ENCODE data around the gene SAFB.
"Not testable (repeated sequence)": the region's sequence is repeated elsewhere in the genome, so short reads cannot be mapped to it uniquely, and the experiment has no call there.

Gene SAFB

DNA sequence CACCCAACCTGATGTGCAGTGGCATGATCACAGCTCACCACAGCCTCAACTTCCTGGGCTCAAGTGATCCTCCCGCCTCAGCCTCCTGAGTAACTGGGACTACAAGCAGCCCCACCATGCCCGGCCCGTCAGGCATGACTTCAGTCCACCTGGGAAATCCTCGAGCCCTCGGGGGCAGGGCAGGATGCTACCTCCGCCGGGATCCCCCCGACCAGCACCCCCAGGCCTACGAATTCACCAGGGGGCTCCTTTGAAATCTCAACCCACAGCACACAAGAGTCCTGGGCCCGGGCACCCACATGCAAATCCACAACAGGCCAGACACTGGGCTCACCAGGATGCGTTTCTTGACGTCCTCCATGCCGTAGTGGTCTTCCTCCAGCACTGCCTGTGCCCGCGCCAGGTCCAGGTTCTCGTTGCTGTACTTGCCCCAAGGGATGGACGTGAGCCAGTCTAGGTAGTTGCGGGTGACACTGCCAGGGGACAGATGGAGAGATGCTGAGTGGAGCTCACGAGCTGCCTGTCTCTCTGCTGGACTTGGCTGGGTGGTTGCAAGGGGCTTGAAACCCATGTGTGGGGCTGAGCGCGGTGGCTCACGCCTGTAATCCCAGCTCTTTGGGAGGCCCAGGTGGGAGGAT is 77.7 kb downstream of the SAFB start:
- no peak for DNase-seq

DNA sequence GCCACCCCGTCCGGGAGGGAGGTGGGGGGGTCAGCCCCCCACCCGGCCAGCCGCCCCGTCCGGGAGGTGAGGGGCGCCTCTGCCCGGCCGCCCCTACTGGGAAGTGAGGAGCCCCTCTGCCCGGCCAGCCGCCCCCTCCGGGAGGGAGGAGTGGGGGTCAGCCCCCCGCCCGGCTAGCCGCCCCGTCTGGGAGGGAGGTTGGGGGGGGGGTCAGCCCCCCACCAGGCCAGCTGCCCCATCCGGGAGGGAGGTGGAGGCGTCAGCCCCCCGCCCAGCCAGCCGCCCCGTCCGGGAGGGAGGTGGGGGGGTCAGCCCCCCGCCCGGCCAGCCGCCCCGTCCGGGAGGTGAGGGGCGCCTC is 79.1 kb downstream of the SAFB start:
- DNase-seq: not testable (repeated sequence)

DNA sequence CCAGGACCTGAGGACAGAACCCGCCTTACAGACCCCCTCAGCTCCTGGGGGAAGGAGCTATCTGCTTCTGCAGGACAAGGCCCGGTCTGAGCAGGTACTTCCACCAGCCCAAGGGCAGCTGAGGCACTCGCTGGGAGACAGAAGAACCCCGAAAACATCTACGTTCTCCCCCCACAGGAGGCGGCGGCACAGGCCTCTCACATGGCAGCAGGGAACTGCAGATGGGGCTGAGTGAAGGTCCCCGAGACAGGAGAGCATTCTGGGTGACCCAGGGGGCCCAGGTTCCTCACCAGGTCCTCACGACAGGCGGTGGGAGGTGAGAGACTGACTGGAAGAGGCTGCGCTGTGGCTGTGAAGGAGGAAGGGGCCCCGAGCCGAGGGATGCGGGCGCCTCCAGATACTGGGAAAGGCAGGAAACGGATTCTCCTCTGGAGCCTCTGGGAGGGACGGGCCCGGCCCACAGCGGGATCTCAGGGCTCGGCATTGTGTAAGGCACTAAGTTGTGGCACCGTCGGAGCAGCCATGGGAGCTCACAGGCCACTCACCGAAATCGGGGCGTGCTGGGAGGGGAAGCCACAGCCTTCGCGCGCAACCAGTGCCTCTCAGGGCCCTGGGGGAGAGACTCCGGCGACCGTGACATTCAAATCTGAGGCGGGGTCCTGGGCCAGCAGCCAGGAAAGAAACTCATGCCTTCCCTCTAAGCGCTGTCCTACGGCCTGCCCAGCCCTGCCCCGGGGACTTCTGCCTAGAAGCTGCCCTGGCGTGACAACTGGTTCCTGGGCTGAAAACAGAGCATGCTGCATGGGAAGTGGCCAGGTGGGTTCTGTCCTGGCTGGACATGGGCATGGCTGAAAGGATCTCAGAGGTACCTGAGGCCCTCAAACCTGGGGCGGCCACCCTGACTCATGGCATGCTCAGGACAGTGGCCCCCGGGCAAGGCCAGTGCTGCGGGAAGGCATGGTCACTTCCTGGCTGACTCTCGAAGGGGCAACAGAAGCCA is 81.2 kb downstream of the SAFB start:
- peak; percentile 19 for DNase-seq

DNA sequence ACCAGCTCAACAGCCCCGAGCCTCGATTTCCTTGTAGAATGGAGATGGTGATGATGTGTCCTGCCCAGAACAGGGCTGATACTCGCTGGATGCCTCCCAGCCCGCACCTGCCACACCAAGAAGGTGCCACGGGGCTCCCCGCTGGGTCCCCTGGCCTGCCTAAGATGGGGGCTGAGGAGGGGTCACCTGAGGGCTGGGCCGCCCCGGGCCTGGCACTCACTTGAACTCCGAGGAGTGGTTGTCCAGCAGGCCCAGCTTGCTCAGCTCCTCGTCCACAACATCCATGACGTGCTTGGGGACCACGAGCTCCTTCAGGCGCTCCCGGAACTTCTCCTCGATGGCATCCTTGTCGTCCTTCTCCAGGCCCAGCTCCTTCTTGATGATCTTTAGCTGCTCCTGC is 82.7 kb downstream of the SAFB start:
- no peak for DNase-seq

DNA sequence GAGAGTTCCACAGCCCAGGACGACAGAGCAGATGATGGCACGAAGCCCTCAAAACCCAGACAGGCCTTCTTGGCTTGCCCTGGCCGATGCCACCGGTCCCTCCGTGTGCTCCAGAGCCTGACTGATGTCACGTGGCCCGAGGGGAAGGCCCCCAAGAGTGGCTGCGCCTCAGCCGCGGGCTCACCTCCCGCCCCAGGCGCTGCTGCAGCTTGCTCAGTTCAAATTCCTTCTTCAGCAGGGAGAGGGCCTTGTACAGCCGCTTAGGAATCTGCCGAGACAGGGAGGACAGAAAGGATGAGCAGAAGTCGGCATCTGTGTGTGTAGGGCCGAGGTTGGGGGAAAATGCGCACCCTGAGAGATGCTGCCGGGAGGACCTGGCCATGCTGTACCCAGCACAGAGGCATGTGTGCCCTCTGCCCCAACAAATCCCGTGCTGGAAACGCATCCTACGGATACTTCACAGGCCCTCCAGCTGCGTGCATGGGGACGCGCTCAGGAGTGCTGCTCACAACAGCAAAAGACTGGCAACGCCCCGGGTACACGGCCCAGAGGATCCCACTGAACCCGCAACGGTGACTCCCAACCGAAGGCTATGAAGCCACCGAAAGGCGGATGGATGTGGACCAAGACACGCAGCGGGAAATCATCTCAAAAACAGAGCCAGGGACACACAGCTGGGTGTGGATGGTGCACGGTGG is 84.1 kb downstream of the SAFB start:
- no peak for DNase-seq

DNA sequence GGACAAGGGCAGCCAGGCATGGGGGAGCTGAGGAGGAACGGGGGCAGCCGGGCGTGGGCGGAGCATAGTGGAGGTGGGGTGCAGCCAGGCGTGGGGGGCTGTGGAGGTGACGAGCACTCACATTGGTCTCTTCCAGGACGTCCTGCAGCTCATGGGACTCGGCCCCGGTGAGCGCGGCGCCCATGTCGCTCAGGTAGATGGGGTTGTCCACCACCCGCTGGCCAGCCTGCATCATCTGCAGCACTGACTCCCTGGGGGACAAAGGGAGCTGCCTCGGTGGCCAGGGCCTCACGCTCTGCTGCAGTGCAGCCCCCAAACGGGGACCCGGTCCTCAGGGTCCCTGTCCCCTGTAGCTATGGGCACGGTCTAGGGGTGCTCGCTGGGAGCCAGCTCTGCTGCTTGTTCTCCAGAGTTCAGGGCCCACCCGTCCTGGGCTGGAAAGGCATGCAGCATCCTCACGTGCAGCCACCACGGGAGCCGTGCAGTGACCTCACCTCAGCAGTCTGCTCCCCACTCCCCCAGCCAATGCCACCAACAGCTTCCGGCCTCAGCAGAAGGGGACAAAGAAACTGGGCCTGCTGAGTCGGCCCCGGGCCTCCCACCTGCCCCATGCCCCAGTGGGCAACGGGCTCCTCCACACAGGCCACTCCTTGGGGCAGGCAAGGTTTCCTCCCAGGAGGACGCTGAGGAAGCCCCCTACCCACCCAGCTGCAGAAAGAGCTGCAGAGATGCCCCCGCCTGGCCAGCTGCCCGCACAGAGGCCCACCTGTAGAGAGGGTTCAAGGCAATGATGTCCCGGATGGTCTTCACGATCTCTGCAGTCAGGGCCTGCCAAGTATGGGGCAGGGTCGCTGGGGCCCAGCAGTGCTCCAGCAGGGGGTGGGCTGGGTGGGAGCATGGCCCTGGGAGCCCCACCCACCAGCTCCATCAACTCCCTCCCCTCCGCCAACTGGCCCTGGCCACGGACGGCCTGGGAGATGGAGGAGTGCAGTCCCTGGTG is 85.0 kb downstream of the SAFB start:
- DNase-seq: no peak

DNA sequence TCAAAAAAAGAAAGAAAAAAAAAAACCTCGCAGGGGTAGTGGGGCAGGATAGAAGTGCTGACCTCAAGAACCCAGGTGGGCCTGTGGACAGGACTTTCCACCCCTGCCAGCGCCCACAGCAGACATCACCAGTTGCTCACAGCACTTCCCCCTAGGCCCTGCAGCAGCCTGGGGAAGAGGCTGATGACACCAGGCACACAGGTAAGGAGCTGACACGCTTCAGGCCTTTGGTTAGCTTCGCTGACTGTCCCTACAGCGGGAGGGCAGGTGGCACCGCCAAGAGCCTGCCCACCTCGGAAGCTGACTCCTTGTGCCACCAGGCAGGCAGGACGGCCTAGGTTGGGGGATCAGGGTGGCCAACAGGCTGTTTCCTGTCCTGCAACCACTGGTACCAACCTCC is 88.1 kb downstream of the SAFB start:
- no peak for DNase-seq

DNA sequence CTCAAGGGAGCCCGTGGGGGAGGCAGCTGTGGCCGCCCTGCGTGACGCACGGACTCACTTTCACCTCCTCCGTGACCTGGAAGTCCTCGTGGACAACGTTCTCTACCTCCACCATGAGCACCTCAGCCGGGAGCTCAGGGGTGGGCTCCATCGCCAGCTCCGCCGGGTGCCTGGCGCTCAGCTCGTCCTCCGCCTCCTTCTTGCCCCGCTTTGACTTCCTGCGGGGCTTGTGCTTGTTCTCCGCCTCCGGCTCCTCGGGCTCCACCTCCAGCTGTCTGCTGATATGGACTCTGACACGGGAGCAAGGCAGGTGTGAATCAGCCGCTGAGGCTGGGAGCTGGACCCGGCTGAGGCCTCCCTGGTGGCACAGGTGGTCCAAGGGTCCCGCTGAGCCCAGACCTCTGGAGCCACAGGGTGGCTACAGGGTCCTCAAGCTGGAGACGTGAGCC is 88.9 kb downstream of the SAFB start:
- DNase-seq: no peak

DNA sequence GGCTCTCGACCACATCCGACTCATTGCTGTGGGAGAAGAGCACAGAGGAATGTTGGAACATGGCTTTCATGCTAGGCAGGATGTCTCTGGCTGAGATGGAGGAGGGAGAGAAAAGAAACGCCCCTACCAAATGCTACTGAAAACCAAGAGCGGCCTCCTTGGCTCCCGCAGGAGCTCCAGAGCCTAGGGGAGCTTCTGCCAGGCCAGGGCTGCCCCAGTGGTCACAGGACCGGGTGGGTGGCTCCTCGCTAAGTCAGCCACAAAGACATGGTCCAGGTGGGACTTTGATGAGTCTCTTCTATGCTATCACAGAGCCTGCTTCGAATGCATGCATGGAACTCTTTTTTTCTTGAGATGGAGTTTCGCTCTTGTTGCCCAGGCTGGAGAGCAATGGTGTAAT is 90.3 kb downstream of the SAFB start:
- DNase-seq: no peak

DNA sequence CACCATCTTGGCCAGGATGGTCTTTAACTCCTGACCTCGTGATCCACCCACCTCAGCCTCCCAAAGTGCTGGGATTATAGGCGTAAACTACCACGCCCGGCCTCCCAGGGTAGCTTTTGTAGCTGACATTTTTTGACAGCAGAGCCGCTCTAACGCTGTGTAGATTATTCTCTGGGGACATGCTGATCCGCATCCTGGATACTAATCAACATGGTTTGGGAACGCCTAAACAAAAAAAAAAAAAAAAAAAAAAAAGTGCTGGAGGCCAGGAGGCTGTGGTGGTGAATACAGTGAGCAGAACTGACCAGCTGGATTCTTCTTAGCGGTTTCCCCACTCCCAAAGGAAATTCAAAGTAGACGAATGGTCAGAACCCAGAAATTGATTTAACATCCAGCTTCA is 91.9 kb downstream of the SAFB start:
- no peak for DNase-seq

DNA sequence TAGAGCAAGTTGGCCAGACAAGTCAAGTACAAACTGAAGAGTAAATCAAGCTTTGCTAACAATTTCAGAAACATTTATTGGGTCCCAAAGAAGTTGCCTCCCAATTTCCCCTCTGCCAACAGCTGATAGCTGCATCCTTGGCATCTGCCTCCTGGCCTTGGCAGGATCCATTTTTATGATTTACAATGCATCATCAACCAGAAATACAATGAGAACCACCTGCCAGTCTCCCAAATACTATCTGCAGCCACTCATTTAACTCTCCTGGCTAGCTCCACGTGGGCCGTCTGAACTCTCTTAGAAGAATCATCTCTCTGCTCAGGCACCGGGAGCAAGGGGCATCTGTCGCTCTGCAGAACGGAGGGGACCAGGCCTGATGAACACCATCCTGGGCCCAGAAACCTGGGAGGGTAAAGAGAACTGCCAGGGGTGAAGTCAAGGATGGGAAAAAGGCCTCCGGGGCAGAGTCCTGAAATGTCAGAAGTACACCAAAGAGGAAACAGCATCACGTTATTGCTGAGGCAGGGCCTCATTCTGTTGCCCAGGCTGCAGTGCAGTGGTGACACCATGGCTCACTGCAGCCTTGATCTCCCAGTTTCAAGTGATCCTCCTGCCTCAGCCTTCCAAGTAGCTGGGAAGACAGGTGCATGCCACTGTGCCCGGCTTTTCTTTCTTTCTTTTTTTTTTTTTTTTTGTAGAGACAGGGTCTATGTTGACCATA is 94.5 kb downstream of the SAFB start:
- DNase-seq: no peak
